NCI-H1930 (cell line): ENCODE measurements around the gene SPTA1.
"Not testable (repeated sequence)": the region's sequence is repeated elsewhere in the genome, so short reads cannot be mapped to it uniquely, and the experiment has no call there.

Experiments used
- DNase-seq, 2 experiments: peaks; one replicate each; lab custom pipeline; 2025; lab: John Stamatoyannopoulos, UW

Gene SPTA1

GRCh38 chr1:158686111-158687009 is at the start of gene SPTA1:
SPTA1 (minus strand) TSS chr1:158686715; CDS start chr1:158686517, 198 bp downstream.
- DNase-seq: no peak

DNA sequence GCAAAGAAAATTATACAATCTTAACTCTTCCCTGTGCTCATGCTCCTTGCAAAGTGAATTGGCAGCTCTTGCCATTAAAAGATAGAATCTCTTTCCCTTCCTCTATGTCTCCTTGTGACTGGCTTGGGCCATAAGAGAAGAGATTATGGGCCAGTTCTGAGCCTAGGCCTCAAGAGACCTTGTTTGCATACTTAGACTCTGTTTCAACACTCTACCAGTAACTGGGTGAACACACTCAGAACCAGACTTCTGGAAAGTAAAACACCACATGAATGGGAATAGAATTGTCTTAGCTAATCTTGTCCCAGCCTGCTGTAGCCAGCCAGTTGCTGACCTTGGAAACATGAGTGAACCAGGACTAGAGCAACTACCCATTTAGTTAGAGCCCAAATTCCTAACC is 49.3 kb upstream of the SPTA1 start:
- DNase-seq: no peak

GRCh38 chr1:158732524-158732923 is 46.0 kb upstream of the SPTA1 start:
- DNase-seq: no peak

DNA sequence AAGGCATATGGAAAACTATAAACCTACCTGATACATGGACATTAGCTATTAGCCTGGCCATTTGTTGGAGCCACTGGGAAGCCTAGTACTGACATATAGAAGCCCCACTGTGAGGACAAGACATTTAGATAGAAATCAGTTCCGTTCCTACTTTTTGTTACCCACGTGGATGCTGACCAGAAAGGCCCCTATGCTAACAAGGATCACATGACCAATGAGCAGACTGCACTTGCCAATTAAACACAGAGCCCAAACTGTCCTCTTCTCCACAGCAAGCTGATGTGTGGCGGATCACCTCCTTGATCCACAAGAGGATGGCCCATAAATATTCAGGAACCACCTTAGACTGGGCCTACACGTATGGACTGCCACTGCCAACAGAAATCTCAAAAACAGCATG is 45.2 kb upstream of the SPTA1 start:
- no peak for DNase-seq

DNA sequence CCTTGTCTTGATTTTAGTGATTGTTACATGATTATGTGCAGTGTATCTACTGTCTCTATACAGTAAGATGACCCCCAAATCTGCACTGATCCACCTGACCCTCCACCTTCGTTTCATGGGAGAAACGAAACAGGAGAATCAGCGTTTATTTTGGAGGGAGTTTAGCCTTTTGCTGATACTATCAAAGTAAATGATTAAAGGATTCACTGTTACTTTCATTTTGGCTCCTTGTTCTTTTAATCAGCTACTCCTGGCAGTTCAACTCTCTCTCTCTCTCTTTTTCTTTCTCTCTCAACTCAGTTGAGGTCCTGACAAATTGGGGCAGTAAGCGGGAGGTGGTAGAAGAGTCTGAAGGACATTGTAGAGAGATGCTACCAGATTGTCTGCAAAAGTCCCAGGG is 43.9 kb upstream of the SPTA1 start:
- DNase-seq: no peak

DNA sequence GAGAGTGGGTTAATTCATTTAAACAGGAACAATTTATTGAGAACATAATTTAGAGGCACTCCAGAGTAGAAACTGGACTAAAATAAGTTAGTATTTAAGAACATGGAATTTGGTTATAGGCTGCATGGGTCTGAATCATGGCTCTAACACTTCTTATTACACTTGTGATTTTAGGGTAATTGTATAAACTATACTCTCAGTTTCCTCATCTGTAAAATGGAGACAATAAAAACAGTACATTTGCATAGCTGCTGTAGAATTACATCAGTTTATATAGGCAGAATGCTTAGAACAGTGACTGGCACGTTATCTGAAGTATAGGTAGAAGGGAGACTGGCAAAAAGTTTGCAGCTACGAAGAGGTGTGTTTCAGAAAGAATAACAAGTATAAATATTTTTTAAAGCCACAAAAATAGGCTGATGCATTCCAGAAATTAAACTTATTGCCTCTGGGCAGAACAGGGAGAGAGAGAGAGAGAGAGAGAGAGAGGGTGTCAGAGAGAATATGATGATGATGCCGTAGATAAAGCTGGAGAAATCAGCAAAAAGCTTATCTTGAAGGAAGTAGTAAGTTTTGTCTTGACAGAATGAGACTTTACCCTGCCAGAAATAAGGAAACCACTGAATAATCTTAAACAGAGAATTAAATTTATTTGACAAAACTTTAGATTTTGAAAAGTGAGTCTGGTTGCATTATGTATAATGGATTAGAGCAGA is 42.2 kb upstream of the SPTA1 start:
- no peak for DNase-seq

GRCh38 chr1:158724442-158724841 is 37.9 kb upstream of the SPTA1 start:
- no peak for DNase-seq

DNA sequence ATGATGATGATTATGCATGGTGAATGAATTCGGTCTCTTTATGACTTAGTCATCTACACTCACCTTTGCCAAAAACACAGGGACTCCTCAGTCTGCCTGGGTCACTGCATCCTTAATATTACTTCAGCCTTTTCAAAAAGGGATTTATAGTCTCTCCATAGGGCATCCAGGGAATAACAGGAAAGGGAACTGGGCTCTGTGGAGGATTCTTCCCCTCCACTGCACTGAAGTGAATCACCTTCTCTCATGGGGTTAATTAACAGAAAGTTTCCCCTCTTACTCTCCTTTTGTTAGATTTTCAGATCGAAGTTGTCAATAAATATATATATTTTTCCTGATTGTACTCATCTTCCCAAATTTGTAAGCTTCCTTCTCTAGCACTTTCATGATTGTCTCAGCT is 34.1 kb upstream of the SPTA1 start, which contains the start of gene OR6K3:
TSS of gene OR6K3 (minus strand) at position 101 of the 400 bp plus-strand sequence. CDS start 2,605 bp downstream, outside the sequence.
- no peak for DNase-seq

DNA sequence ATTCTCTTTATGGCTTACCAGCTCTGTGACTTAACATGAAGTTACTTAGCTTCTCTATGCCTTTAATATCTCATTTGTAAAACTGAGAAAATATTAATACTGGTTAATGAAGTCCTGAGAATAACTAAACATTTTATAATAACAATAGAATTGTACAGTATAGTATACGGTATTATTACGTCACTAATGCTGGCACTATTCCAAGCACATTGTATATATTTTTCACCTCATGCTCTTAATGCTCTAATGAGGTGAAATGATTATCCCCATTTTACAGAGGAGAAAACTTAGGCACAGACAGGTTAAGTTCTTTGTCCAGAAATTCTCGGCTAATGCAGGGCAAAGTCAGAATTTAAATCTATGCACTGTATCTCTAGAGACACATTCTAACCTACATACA is 33.1 kb upstream of the SPTA1 start:
- DNase-seq: no peak

GRCh38 chr1:158717344-158717743 is 30.8 kb upstream of the SPTA1 start:
- DNase-seq: no peak

DNA sequence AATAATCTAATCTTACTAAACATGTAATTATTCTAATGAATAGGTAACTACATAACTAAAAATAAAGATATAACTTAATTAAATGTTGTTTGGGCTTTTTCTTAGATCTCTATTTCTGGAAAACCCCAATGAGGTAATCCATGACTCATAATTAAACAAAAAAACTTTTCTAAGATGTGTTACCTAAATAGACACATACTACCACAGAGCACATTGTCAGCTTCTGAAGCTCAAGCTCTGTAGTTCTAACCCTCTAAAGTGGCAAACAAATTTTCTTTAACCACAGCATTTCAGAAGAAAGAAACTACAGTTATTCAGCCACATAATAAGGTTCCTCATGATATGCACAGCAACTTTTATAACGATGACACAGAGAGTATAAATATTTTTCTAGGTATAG is 29.8 kb upstream of the SPTA1 start:
- no peak for DNase-seq

GRCh38 chr1:158714754-158715153 is 28.2 kb upstream of the SPTA1 start:
- DNase-seq: no peak

DNA sequence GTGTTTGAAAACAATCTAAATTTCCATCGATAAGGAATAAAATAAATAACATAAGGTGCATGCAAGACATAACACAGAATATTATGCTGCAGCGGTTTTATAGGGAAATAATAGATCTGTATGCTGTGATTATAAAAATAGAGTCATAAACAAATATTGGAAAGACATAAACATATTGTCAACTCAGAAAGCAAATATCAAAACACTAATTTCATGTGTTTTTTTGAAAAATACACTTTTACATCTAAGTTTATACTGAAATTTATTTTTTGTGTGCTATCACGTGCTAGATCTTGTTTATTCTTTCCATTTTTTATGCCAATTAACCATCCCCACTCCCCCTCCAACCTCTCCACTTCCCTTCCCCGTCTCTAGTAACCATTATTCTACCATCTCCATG is 24.6 kb upstream of the SPTA1 start:
- DNase-seq: no peak

DNA sequence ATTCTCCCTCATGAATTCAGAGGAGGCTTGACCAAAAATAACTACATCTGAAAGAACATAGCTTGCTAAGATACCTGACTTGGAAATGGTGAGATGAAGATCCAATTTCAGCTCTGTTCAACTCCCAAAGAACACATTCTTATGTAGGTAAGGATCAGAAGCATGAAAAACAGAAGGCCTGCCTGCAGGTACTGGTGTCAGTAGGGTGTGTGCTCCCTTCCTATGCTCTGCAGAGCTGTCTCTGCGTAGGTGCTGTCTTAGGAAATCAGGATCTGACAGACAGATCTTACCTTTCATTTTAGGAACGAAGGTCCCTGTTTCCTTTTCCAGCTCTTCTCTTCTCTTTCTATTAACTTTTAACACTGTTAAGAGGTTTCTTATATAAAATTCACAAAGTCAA is 19.6 kb upstream of the SPTA1 start:
- DNase-seq: no peak

GRCh38 chr1:158700552-158700951 is 14.0 kb upstream of the SPTA1 start, which contains the start of gene OR6K2:
OR6K2 (minus strand) TSS chr1:158700652; CDS start chr1:158700652, 0 bp downstream.
- no peak for DNase-seq

DNA sequence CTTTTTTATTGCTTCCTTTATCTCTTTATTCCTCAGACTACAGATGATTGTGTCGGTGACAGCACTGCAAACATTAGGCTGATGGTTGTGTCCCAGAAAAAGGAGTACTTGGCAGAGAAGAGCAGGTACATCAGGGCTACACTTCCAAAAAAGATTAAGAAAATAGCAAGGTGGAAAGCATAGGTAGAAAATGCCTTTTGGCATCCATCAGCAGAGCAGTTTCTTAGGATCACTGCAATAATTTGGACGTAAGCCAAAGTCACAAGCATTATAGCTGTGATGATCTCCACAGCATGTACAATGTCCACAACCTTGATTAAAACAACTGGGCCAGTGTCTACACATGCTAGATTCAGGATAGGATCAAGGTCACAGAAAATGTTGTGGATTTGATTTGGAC is 8.1 kb upstream of the SPTA1 start:
- DNase-seq: no peak

DNA sequence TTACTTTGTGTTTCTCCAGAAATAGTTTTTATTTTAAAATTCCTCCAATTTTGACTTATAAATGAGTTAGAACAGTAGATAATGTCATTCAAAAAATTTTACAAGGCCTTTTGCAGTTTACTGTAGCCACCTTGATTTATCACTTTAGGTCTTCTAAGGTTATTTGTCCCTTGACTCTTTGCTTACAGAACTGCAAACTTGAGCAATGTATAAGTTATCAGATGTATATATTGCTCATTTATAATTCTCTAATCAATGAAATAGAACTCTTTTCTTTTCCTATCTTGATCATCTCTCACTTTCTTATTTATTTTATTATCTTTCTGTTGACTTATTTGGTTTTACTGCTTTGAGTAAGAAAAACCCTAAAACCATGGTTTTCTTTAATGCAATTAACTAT is 5.8 kb upstream of the SPTA1 start:
- no peak for DNase-seq

GRCh38 chr1:158691907-158692306 is 5.4 kb upstream of the SPTA1 start:
- no peak for DNase-seq

DNA sequence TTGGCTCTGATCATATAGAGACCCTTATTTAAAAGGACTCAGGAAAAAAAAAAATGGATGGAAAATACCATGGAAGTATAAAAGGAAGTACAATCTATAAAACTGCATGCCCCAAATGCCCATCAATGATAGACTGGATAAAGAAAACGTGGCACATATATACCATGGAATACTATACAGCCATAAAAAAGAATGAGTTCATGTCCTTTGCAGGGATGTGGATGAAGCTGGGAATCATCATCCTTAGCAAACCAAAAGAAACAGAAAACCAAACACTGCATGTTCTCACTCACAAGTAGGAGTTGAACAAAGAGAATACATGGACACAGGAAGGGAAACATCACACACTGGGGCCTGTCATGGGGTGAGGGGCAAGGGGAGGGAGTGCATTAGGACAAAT is 4.6 kb upstream of the SPTA1 start:
- DNase-seq: not testable (repeated sequence)

DNA sequence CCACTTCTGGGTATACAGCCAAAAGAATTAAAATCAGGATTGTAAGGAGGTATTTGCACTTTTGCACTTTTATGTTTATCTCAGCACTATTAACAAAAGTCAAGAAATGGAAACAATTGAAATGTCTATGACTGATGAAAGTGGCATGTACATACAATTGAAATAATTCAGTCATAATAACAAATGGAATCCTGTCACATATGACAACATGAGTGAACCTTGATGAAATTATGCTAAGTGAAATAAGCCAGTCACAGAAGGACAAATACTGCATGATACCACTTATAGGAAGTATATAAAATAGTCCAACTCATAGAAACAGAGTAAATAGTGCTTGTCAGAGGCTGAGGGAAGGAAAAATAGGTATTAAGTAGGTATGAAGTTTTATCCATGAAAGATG is 3.4 kb upstream of the SPTA1 start:
- DNase-seq: no peak

DNA sequence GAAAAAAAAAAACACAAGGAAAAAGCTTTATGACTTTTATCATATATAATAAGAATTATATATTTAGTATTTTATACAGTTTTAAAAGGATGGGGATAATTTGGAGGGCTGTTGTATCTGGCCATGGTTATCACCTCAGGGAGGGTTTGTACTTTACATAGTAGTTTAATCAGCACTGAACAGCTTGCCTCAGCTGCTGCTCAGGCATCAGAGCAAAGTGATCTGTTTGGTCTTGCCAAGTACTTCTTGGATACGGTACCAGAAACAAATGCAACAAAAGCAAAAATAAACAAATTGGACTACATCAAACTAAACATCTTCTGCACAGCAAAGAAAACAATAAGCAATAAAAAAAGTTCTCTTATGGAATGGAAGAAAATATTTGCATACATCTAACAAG is 2.6 kb upstream of the SPTA1 start:
- no peak for DNase-seq

DNA sequence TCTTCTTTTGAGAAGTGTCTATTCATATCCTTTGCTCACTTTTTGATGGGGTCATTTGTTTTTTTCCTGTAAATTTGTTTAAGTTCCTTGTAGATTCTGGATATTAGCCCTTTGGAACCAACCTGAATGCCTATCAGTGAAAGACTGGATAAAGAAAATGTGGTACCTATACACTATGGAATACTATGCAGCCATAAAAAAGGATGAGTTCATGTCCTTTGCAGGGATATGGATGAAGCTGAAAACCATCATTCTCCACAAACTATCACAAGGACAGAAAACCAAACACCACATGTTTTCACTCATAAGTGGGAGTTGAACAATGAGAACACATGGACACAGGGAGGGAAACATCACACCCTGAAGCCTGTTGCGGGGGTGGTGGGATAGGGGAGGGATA is 1.8 kb upstream of the SPTA1 start:
- not testable (repeated sequence) for DNase-seq

- DNase-seq: no peak
Observed at GRCh38 chr1:158687037-158687436, 522 bp upstream of the SPTA1 start.
